Caco-2 (cell line): ENCODE results near the gene PTCD3. TPM values are rescaled to one million over a fixed set of nuclear protein-coding genes. Genes with fewer than 3 reads are reported as not detected.
A peak's percentile ranks its signal among the peaks of the same experiment; 100 is the strongest.

Experiments used
- BruUV-seq: library from RNA; stranded (reverse); fragments of 400-500 nt; replicated peaks from 2 replicates; lab custom pipeline; 2021; lab: Mats Ljungman, UMichigan
- CTCF ChIA-PET: fragments of 300-600 bp; sonication (Branson Sonifier 250); formaldehyde crosslinking; loops from one replicate; lab custom pipeline; 2022; ENCODE audit warnings: antibody characterized with exemption; lab: Charles Lee
- POLR2A ChIA-PET: fragments of 300-600 bp; sonication (Branson Sonifier 250); formaldehyde crosslinking; loops from one replicate; lab custom pipeline; 2022; ENCODE audit warnings: antibody characterized with exemption; lab: Charles Lee
- DNase-seq, 2 experiments: peaks; one replicate each; pipeline versions ENCODE4 v3.0.0 to v3.0.0-alpha.2; 2020 to 2022
- H3K27me3 ChIP-seq: replicated peaks from 2 replicates; pipeline ENCODE4 v1.6.0; 2011; ENCODE audit warnings: low read length; ENCODE audit not compliant: control insufficient read depth, insufficient read depth
- H3K36me3 ChIP-seq: 2 replicates; pipeline ENCODE4 v1.5.1; 2011; ENCODE audit warnings: low read length; ENCODE audit not compliant: control insufficient read depth, insufficient read depth
- H3K4me1 ChIP-seq: fragments of 250-450 bp; sonication (Bioruptor Pico); 2 replicates; pipeline ENCODE4 v1.5.1; 2020; ENCODE audit warnings: mild to moderate bottlenecking
- H3K4me3 ChIP-seq: 2 replicates; pipeline ENCODE4 v1.5.1; 2011; ENCODE audit warnings: low read depth, mild to moderate bottlenecking, control low read depth, low read length
- H3K9me3 ChIP-seq: fragments of 250-450 bp; sonication (Bioruptor Pico); 2 replicates; pipeline ENCODE4 v1.5.1; 2020; ENCODE audit warnings: mild to moderate bottlenecking, moderate library complexity
- H3K27ac Mint-ChIP-seq: one replicate; pipeline ENCODE4 v1.8.0; 2022; ENCODE audit warnings: mixed read lengths; ENCODE audit not compliant: unreplicated experiment
- H3K27me3 Mint-ChIP-seq: one replicate; pipeline ENCODE4 v1.8.0; 2022; ENCODE audit warnings: mixed read lengths; ENCODE audit not compliant: insufficient read depth, unreplicated experiment
- H3K36me3 Mint-ChIP-seq: one replicate; pipeline ENCODE4 v1.8.0; 2022; ENCODE audit warnings: mild to moderate bottlenecking, mixed read lengths; ENCODE audit not compliant: insufficient read depth, unreplicated experiment
- H3K4me1 Mint-ChIP-seq: one replicate; pipeline ENCODE4 v1.8.0; 2022; ENCODE audit warnings: low read depth, mixed read lengths; ENCODE audit not compliant: unreplicated experiment
- H3K4me3 Mint-ChIP-seq: one replicate; pipeline ENCODE4 v1.8.0; 2022; ENCODE audit warnings: mild to moderate bottlenecking, moderate library complexity, mixed read lengths; ENCODE audit not compliant: unreplicated experiment
- H3K9me3 Mint-ChIP-seq: one replicate; pipeline ENCODE4 v1.8.0; 2022; ENCODE audit warnings: mixed read lengths; ENCODE audit not compliant: unreplicated experiment
- intact Hi-C: fragments of 100-400 bp; cut with micrococcal nuclease; formaldehyde crosslinking; loops from one replicate; pipeline ENCODE4 v1.10.0; 2022; ENCODE audit not compliant: unreplicated experiment
- total RNA-seq: library from RNA; stranded (reverse); gene quantifications from 2 replicates; pipeline ENCODE4 v1.2.3, GENCODE V29; 2022
- TF ChIP-seq, protein P1 (sequence below), 2 experiments: fragments of 200-600 bp in 1 of 2; IDR thresholded peaks; 1 replicate in 1 of 2; 2 replicates in 1 of 2; pipeline versions ENCODE4 v1.5.1 to v1.8.0; 2011 to 2022; ENCODE audit warnings: antibody characterized with exemption in 1 of 2, control low read depth in 1 of 2, inconsistent platforms in 1 of 2, low read depth in 1 of 2, low read length in 1 of 2, mild to moderate bottlenecking in 1 of 2, moderate library complexity in 1 of 2; ENCODE audit not compliant: insufficient read depth in 1 of 2, severe bottlenecking in 1 of 2, unreplicated experiment in 1 of 2

Gene PTCD3
- total RNA-seq, 1 experiment from 2014 or later: 282 TPM

DNA sequence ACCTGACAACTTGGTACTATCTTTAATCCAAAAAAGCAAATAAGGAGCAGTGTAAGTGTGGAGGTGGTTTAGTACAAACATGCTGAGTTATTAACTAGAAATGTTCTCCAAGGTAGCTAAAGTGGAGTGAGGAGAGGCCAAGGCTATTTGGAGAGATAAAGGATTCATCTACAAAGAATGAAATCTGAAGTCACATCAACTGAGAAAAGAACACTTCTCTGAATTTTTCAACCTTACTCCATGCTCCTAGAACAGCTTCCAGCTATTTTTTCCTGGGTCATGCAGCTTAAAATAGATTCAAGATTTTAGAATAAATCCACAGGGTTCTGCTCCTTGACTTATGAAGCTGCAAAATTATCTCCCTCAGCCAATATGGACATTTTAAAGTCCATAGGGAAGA lies 70.6 kb downstream of the PTCD3 start:
- no peaks in the 10 kb centered on the region for H3K27me3 Mint-ChIP-seq
- no peak overlapping the region for H3K4me3 Mint-ChIP-seq
- no TSS peak for BruUV-seq
- TF ChIP-seq, protein P1, sequence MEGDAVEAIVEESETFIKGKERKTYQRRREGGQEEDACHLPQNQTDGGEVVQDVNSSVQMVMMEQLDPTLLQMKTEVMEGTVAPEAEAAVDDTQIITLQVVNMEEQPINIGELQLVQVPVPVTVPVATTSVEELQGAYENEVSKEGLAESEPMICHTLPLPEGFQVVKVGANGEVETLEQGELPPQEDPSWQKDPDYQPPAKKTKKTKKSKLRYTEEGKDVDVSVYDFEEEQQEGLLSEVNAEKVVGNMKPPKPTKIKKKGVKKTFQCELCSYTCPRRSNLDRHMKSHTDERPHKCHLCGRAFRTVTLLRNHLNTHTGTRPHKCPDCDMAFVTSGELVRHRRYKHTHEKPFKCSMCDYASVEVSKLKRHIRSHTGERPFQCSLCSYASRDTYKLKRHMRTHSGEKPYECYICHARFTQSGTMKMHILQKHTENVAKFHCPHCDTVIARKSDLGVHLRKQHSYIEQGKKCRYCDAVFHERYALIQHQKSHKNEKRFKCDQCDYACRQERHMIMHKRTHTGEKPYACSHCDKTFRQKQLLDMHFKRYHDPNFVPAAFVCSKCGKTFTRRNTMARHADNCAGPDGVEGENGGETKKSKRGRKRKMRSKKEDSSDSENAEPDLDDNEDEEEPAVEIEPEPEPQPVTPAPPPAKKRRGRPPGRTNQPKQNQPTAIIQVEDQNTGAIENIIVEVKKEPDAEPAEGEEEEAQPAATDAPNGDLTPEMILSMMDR (IDR thresholded peaks at IDR 0.05; ENCODE audit: insufficient read depth in 1 of 2, low read depth in 1 of 2, low read length in 1 of 2, severe bottlenecking in 1 of 2, unreplicated experiment in 1 of 2): no peak
- peaks cover 34% of the 10 kb centered on the region for H3K4me1 Mint-ChIP-seq
- ChIA-PET POLR2A (no interaction called here), CTCF (interaction anchor here (0.5 kb wide), 1 partner anchor 9 kb away, joined by 3 read pairs; no protein-coding TSS in a partner anchor)
- DNase-seq: no peak
- no peaks in the 10 kb centered on the region for H3K9me3 Mint-ChIP-seq
- H3K9me3 ChIP-seq: no peaks in the 10 kb centered on the region
- peaks cover 41% of the 10 kb centered on the region for H3K4me1 ChIP-seq
- intact Hi-C loops: no loop called here
- H3K27ac Mint-ChIP-seq: peak overlapping the region; percentile 28
- H3K36me3 ChIP-seq: peaks cover 1% of the 10 kb centered on the region
- peaks cover 50% of the 10 kb centered on the region for H3K36me3 Mint-ChIP-seq
- H3K4me3 ChIP-seq: no peak overlapping the region
- H3K27me3 ChIP-seq: no peaks in the 10 kb centered on the region

DNA sequence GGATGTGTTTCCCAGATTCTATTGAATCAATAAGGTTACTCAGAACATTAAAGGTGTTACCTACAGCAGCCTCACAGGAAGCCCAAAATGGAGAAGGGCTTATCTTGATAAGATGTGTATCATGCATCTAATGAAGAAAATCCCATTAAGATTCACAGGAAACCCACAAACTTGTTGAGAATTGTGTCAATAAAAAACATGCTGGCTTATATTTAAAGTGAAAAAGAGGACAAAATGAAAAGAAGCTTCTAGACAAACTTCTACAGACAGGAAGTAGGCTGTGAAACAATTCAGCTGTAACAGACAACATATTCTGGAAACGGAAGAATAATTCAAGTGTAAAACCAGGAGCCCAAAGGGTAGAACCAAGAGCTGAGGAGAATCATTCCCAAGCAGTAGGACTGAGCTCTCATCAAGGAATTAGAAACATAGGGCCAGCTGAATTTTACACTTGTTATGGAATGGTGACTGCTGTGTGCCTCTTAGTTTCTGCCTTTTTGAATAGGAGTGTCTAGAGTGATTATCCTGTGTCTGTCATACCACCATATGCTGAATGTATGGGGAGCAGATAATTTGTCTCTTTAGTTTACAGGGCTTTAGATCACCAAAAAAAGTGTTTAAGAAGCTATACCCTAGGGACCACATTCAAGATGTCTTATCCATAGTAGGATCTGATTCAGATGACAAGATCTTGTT lies 79.6 kb downstream of the PTCD3 start:
- Histone ChIP-seq H3K4me3 (no peak overlapping the region), H3K27me3 (no peaks in the 10 kb centered on the region), H3K9me3 (no peaks in the 10 kb centered on the region), H3K4me1 (peaks cover 12% of the 10 kb centered on the region; the same call in 1 of the 2 replicates), H3K36me3 (no peaks in the 10 kb centered on the region)
- DNase-seq: no peak
- no TSS peak for BruUV-seq
- no peaks in the 10 kb centered on the region for H3K27me3 Mint-ChIP-seq
- H3K4me3 Mint-ChIP-seq: no peak overlapping the region
- peaks cover 12% of the 10 kb centered on the region for H3K36me3 Mint-ChIP-seq
- no peaks in the 10 kb centered on the region for H3K9me3 Mint-ChIP-seq
- peaks cover 31% of the 10 kb centered on the region for H3K4me1 Mint-ChIP-seq
- H3K27ac Mint-ChIP-seq: peak overlapping the region; percentile 32
- ChIA-PET CTCF (interaction anchor here (0.5 kb wide), 1 partner anchor 12 kb away, joined by 3 read pairs; no protein-coding TSS in a partner anchor), POLR2A (no interaction called here)
- intact Hi-C loops: no loop called here
- TF ChIP-seq, protein P1 (IDR thresholded peaks at IDR 0.05; ENCODE audit: insufficient read depth in 1 of 2, low read depth in 1 of 2, low read length in 1 of 2, severe bottlenecking in 1 of 2, unreplicated experiment in 1 of 2): no peak

DNA sequence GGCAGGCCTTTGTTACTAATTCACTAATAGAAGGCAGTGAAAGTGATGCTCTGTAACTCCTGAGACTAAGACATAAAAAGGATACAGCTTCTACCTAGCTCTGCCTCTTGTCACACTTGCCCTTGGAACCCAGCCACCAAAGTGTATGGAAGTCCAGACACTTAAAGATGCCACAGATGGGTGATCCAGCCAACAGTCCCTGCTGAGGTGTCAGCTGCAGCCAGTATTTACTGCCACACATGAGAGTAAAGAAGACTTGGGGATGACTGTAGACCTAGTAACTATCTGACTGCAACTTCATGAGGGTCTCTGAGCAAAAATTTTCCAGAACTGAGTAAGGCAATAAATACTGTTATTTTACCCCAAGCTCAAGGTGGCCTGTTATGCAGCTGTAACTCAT lies 80.4 kb downstream of the PTCD3 start:
- no peak for DNase-seq
- Mint-ChIP-seq H3K4me3 (no peak overlapping the region), H3K9me3 (no peaks in the 10 kb centered on the region), H3K27ac (no peak overlapping the region), H3K4me1 (peaks cover 31% of the 10 kb centered on the region), H3K36me3 (peaks cover 17% of the 10 kb centered on the region), H3K27me3 (no peaks in the 10 kb centered on the region)
- H3K27me3 ChIP-seq: no peaks in the 10 kb centered on the region
- no peaks in the 10 kb centered on the region for H3K36me3 ChIP-seq
- ChIA-PET CTCF (no interaction called here), POLR2A (no interaction called here)
- intact Hi-C loops: no loop called here
- BruUV-seq: no TSS peak
- H3K4me3 ChIP-seq: no peak overlapping the region
- H3K9me3 ChIP-seq: no peaks in the 10 kb centered on the region
- TF ChIP-seq, protein P1 (IDR thresholded peaks at IDR 0.05; ENCODE audit: insufficient read depth in 1 of 2, low read depth in 1 of 2, low read length in 1 of 2, severe bottlenecking in 1 of 2, unreplicated experiment in 1 of 2): no peak
- peaks cover 12% of the 10 kb centered on the region; the same call in 1 of the 2 replicates for H3K4me1 ChIP-seq
